Mesenchymal stem cell (in vitro differentiated cells and primary cell): Measurements from ENCODE around the gene HOXC12.

Source experiments
- DNase-seq: peaks from one replicate; pipeline ENCODE4 v3.0.0-alpha.2; 2013
- H2AFZ ChIP-seq: one replicate; pipeline ENCODE4 v1.6.1; 2013; ENCODE audit warnings: low read depth, mild to moderate bottlenecking, control low read depth, inconsistent platforms, low read length, moderate library complexity
- H2AK5ac ChIP-seq: 2 replicates; pipeline ENCODE4 v1.6.1; 2013; ENCODE audit warnings: low read length, moderate library complexity, mild to moderate bottlenecking, inconsistent platforms; ENCODE audit not compliant: severe bottlenecking
- H2BK120ac ChIP-seq: one replicate; pipeline ENCODE4 v1.6.1; 2013; ENCODE audit warnings: low read depth, mild to moderate bottlenecking, inconsistent platforms, low read length, moderate library complexity
- H2BK12ac ChIP-seq, 2 experiments: one replicate each; pipeline ENCODE4 v1.6.1; 2013; ENCODE audit warnings: inconsistent platforms in 2 of 2, low read length in 2 of 2, mild to moderate bottlenecking in 2 of 2, moderate library complexity in 2 of 2, control low read depth in 1 of 2
- H2BK15ac ChIP-seq: one replicate; pipeline ENCODE4 v1.6.1; 2013; ENCODE audit warnings: mild to moderate bottlenecking, low read depth, inconsistent platforms; ENCODE audit not compliant: poor library complexity, severe bottlenecking
- H2BK5ac ChIP-seq: 2 replicates; pipeline ENCODE4 v1.6.1; 2013; ENCODE audit warnings: low read depth, mild to moderate bottlenecking, low read length, control low read depth, inconsistent platforms; ENCODE audit not compliant: poor library complexity, severe bottlenecking
- H3K14ac ChIP-seq, 2 experiments: one replicate each; pipeline ENCODE4 v1.6.1; 2013; ENCODE audit warnings: inconsistent platforms in 2 of 2, low read length in 2 of 2, control low read depth in 1 of 2, mild to moderate bottlenecking in 1 of 2, moderate library complexity in 1 of 2
- H3K18ac ChIP-seq, 2 experiments: one replicate each; pipeline ENCODE4 v1.6.1; 2013; ENCODE audit warnings: inconsistent platforms in 2 of 2, low read length in 2 of 2, control low read depth in 1 of 2, low read depth in 1 of 2, mild to moderate bottlenecking in 1 of 2
- H3K23ac ChIP-seq, 2 experiments: one replicate each; pipeline ENCODE4 v1.6.1; 2013; ENCODE audit warnings: inconsistent platforms in 2 of 2, low read length in 2 of 2, mild to moderate bottlenecking in 2 of 2, moderate library complexity in 2 of 2, control low read depth in 1 of 2
- H3K27ac ChIP-seq: 2 replicates; pipeline ENCODE4 v1.5.1; 2013; ENCODE audit warnings: mild to moderate bottlenecking, moderate library complexity, low read length, control low read depth, inconsistent platforms; ENCODE audit not compliant: poor library complexity, severe bottlenecking
- H3K27me3 ChIP-seq, 2 experiments: 2 replicates each; pipeline versions ENCODE4 v1.6.1 to v1.7.0; 2013; ENCODE audit warnings: low read length in 2 of 2, mild to moderate bottlenecking in 2 of 2, moderate library complexity in 2 of 2, control low read depth in 1 of 2, inconsistent platforms in 1 of 2; ENCODE audit not compliant: control insufficient read depth in 1 of 2, insufficient read depth in 1 of 2
- H3K36me3 ChIP-seq, 2 experiments: 2 replicates each; pipeline versions ENCODE4 v1.6.1 to v1.7.0; 2013; ENCODE audit warnings: low read length in 2 of 2, control low read depth in 1 of 2, inconsistent platforms in 1 of 2, low read depth in 1 of 2, mild to moderate bottlenecking in 1 of 2; ENCODE audit not compliant: insufficient read depth in 2 of 2, control insufficient read depth in 1 of 2
- H3K4ac ChIP-seq, 2 experiments: one replicate each; pipeline ENCODE4 v1.6.1; 2013; ENCODE audit warnings: inconsistent platforms in 2 of 2, low read length in 2 of 2, mild to moderate bottlenecking in 2 of 2, moderate library complexity in 2 of 2, control low read depth in 1 of 2, low read depth in 1 of 2
- H3K4me1 ChIP-seq: 2 replicates; pipeline ENCODE4 v1.6.1; 2013; ENCODE audit warnings: low read depth, low read length, control low read depth; ENCODE audit not compliant: control insufficient read depth, insufficient read depth
- H3K4me2 ChIP-seq: 2 replicates; pipeline ENCODE4 v1.6.1; 2013; ENCODE audit warnings: low read length, mild to moderate bottlenecking, inconsistent platforms; ENCODE audit not compliant: poor library complexity, severe bottlenecking
- H3K4me3 ChIP-seq, 2 experiments: 2 replicates each; pipeline versions ENCODE4 v1.5.1 to v1.7.0; 2013; ENCODE audit warnings: low read length in 2 of 2, mild to moderate bottlenecking in 2 of 2, control low read depth in 1 of 2, low read depth in 1 of 2; ENCODE audit not compliant: insufficient read depth in 1 of 2
- H3K79me1 ChIP-seq: replicated peaks from 2 replicates; pipeline ENCODE4 v1.6.1; 2013; ENCODE audit warnings: mild to moderate bottlenecking, control low read depth, low read length, inconsistent platforms; ENCODE audit not compliant: poor library complexity, severe bottlenecking
- H3K9ac ChIP-seq: 2 replicates; pipeline ENCODE4 v1.7.0; 2013; ENCODE audit warnings: mild to moderate bottlenecking, low read length, moderate library complexity
- H3K9me3 ChIP-seq: 2 replicates; pipeline ENCODE4 v1.7.0; 2013; ENCODE audit warnings: mild to moderate bottlenecking, low read length; ENCODE audit not compliant: control insufficient read depth
- H4K8ac ChIP-seq: one replicate; pipeline ENCODE4 v1.6.1; 2013; ENCODE audit warnings: inconsistent platforms, mild to moderate bottlenecking, low read length, moderate library complexity
- H4K91ac ChIP-seq: one replicate; pipeline ENCODE4 v1.6.1; 2013; ENCODE audit warnings: mild to moderate bottlenecking, low read length, inconsistent platforms
- WGBS: methylation state at CpG from one replicate; pipeline ENCODE4 v1.1.7; 2013; ENCODE audit warnings: mixed read lengths; 5-methylcytosine and 5-hydroxymethylcytosine counted together

Gene HOXC12

GRCh38 chr12:53991077-53991460, 36.4 kb downstream of the HOXC12 start:
- H4K8ac ChIP-seq, result no peak overlapping the region
- no peak overlapping the region for H2BK120ac ChIP-seq
- H3K14ac ChIP-seq, result no peak overlapping the region
- H3K9me3 ChIP-seq, result no peaks in the 10 kb centered on the region
- peak overlapping the region; percentile 98 for H3K9ac ChIP-seq
- peaks cover 0 to 4% of the 10 kb centered on the region in 2 experiments for H3K27me3 ChIP-seq
- H4K91ac ChIP-seq, result peak overlapping the region; percentile 74
- peak overlapping the region; percentile 62 for H3K27ac ChIP-seq
- DNase-seq, result no peak
- WGBS, result 17% methylated on average over 8 of the region's 8 CpGs
- no peak overlapping the region for H3K23ac ChIP-seq
- H3K36me3 ChIP-seq, result no peaks in the 10 kb centered on the region
- no peak overlapping the region for H3K4ac ChIP-seq
- H3K4me3 ChIP-seq, result peak overlapping the region; percentile 50 to 92
- H3K4me2 ChIP-seq, result peak overlapping the region; percentile 81
- H2AK5ac ChIP-seq, result no peak overlapping the region
- peaks cover 2% of the 10 kb centered on the region for H3K79me1 ChIP-seq
- H2BK15ac ChIP-seq, result no peak overlapping the region
- no peak overlapping the region for H2AFZ ChIP-seq
- H2BK12ac ChIP-seq, result no peak overlapping the region
- H2BK5ac ChIP-seq, result no peak overlapping the region
- no peak overlapping the region for H3K18ac ChIP-seq
- peaks cover 40% of the 10 kb centered on the region for H3K4me1 ChIP-seq

- peaks cover 2% of the 10 kb centered on the region for H3K79me1 ChIP-seq
- peaks cover 0 to 4% of the 10 kb centered on the region in 2 experiments for H3K27me3 ChIP-seq
- no peak overlapping the region for H4K8ac ChIP-seq
- H3K36me3 ChIP-seq, result no peaks in the 10 kb centered on the region
- H2BK12ac ChIP-seq, result no peak overlapping the region
- H3K4me1 ChIP-seq, result peaks cover 35% of the 10 kb centered on the region
- H2AFZ ChIP-seq, result no peak overlapping the region
- peak overlapping the region; percentile 62 for H3K27ac ChIP-seq
- no peak overlapping the region for H3K18ac ChIP-seq
- no peak overlapping the region for H2BK5ac ChIP-seq
- WGBS, result 65% methylated on average over 7 of the region's 7 CpGs
- no peaks in the 10 kb centered on the region for H3K9me3 ChIP-seq
- H2BK120ac ChIP-seq, result no peak overlapping the region
- H3K4ac ChIP-seq, result no peak overlapping the region
- peak overlapping the region; percentile 68 for H2AK5ac ChIP-seq
- H3K9ac ChIP-seq, result peak overlapping the region; percentile 98
- H3K4me3 ChIP-seq, result peak overlapping the region in 1 of 2 experiments; percentile 92
- H3K14ac ChIP-seq, result no peak overlapping the region
- peak overlapping the region; percentile 81 for H3K4me2 ChIP-seq
- H4K91ac ChIP-seq, result no peak overlapping the region
- DNase-seq, result no peak
- H2BK15ac ChIP-seq, result no peak overlapping the region
- no peak overlapping the region for H3K23ac ChIP-seq
Measured at GRCh38 chr12:53992377-53992889, 37.7 kb downstream of the HOXC12 start.

GRCh38 chr12:53993162-53994008, 38.7 kb downstream of the HOXC12 start:
- Histone ChIP-seq H3K14ac (no peak overlapping the region), H3K79me1 (peaks cover 2% of the 10 kb centered on the region), H2BK120ac (no peak overlapping the region), H3K4ac (no peak overlapping the region), H2BK15ac (no peak overlapping the region), H3K27me3 (peaks cover 0 to 4% of the 10 kb centered on the region in 2 experiments), H3K36me3 (no peaks in the 10 kb centered on the region), H3K18ac (peak overlapping the region in 1 of 2 experiments; percentile 60), H4K91ac (no peak overlapping the region), H3K4me2 (peak overlapping the region; percentile 64), H3K4me1 (peaks cover 37% of the 10 kb centered on the region), H2BK12ac (no peak overlapping the region), H2BK5ac (no peak overlapping the region), H3K4me3 (peak overlapping the region in 1 of 2 experiments; percentile 87), H3K9me3 (no peaks in the 10 kb centered on the region), H3K27ac (peak overlapping the region; percentile 52), H3K9ac (peak overlapping the region; percentile 98), H2AFZ (no peak overlapping the region), H2AK5ac (peak overlapping the region; percentile 79), H3K23ac (peak overlapping the region in 1 of 2 experiments; percentile 84), H4K8ac (no peak overlapping the region)
- 45% methylated on average over 11 of the region's 18 CpGs for WGBS
- DNase-seq, result no peak

GRCh38 chr12:53994009-53994263, 39.2 kb downstream of the HOXC12 start:
- H3K9me3 ChIP-seq, result no peaks in the 10 kb centered on the region

More at GRCh38 chr12:53994009-53994263, 39.2 kb downstream of the HOXC12 start:
- DNase-seq, result no peak
- H2BK12ac ChIP-seq, result no peak overlapping the region
- peak overlapping the region; percentile 64 for H3K4me2 ChIP-seq
- peak overlapping the region; percentile 60 for H2BK5ac ChIP-seq
- no peak overlapping the region for H2BK15ac ChIP-seq
- H3K14ac ChIP-seq, result no peak overlapping the region
- peak overlapping the region; percentile 98 for H3K9ac ChIP-seq
- peak overlapping the region; percentile 41 to 57 for H3K4ac ChIP-seq
- no peak overlapping the region for H4K91ac ChIP-seq
- H3K23ac ChIP-seq, result peak overlapping the region in 1 of 2 experiments; percentile 66
- H3K79me1 ChIP-seq, result no peaks in the 10 kb centered on the region
- no peak overlapping the region for H3K18ac ChIP-seq
- H3K27ac ChIP-seq, result peak overlapping the region; percentile 52
- no peaks in the 10 kb centered on the region for H3K36me3 ChIP-seq
- H3K4me1 ChIP-seq, result peaks cover 35% of the 10 kb centered on the region
- H3K27me3 ChIP-seq, result peaks cover 0 to 4% of the 10 kb centered on the region in 2 experiments
- H2AFZ ChIP-seq, result no peak overlapping the region
- WGBS, result 23% methylated on average over 19 of the region's 19 CpGs
- H4K8ac ChIP-seq, result no peak overlapping the region
- peak overlapping the region; percentile 63 to 87 for H3K4me3 ChIP-seq
- no peak overlapping the region for H2BK120ac ChIP-seq
- H2AK5ac ChIP-seq, result no peak overlapping the region
